HFFc6 (cell line): ENCODE results near the gene CKAP2L. TPM values are rescaled to one million over a fixed set of nuclear protein-coding genes. Genes with fewer than 3 reads are reported as not detected.

Source experiments
- DNase-seq: peaks from one replicate; pipeline ENCODE4 v3.0.0-alpha.2; 2018
- H3K27ac Mint-ChIP-seq: 2 replicates; pipeline ENCODE4 v1.8.0; 2020; ENCODE audit warnings: mild to moderate bottlenecking, mixed read lengths
- H3K27me3 Mint-ChIP-seq: 2 replicates; pipeline ENCODE4 v1.8.0; 2021; ENCODE audit warnings: mild to moderate bottlenecking, moderate library complexity, mixed read lengths; ENCODE audit not compliant: insufficient read depth
- H3K36me3 Mint-ChIP-seq: 2 replicates; pipeline ENCODE4 v1.8.0; 2021; ENCODE audit warnings: low read depth, mixed read lengths
- H3K4me1 Mint-ChIP-seq: 2 replicates; pipeline ENCODE4 v1.8.0; 2020; ENCODE audit warnings: low read depth, mixed read lengths
- H3K4me3 Mint-ChIP-seq: 2 replicates; pipeline ENCODE4 v1.8.0; 2020; ENCODE audit warnings: mild to moderate bottlenecking, moderate library complexity, mixed read lengths
- H3K9me3 Mint-ChIP-seq: 2 replicates; pipeline ENCODE4 v1.8.0; 2020; ENCODE audit warnings: mild to moderate bottlenecking, mixed read lengths
- CTCF ChIP-seq: fragments of 200-600 bp; sonication (generic); IDR thresholded peaks from 2 replicates; pipeline ENCODE4 v1.5.0; 2021; ENCODE audit warnings: antibody characterized with exemption, mild to moderate bottlenecking
- total RNA-seq, 6 experiments: library from RNA; stranded (reverse); fragmentation: NEBNext Ultra II Directional; extraction: Animal tissue kit (Norgen Biotek cat#: 25700); gene quantifications; 2 replicates in 1 of 6; 3 replicates in 5 of 6; pipeline ENCODE4 v1.2.3, GENCODE V29; 2021

Gene CKAP2L
- total RNA-seq, 6 experiments from 2014 or later, result 10.6 to 35.7 (median 30.2) TPM

DNA sequence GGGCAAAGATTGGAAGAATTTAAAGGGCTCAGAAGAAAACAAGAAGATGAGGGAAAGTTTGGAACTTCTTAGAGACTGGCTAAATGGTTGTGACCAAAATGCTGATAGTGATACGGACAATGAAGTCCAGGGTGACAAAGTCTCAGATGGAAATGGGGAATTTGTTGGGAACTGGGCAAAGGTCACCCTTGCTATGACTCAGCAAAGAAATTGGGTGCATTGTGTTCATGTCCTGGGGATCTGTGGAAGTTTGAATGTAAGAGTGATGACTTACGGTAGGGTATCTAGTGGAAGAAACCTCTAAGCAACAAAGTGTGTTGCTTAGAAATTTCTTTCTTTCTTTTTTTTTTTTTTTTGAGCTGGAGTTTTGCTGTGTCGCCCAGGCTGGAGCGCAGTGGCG is 25.9 kb upstream of the CKAP2L start:
- Mint-ChIP-seq H3K4me1 (peaks cover 32% of the 10 kb centered on the region), H3K27me3 (peaks cover 4% of the 10 kb centered on the region; the same call in 1 of the 2 replicates), H3K27ac (no peak overlapping the region), H3K36me3 (peaks cover 17% of the 10 kb centered on the region), H3K9me3 (peaks cover 11% of the 10 kb centered on the region), H3K4me3 (no peak overlapping the region)
- DNase-seq, result no peak
- TF ChIP-seq CTCF, result no peak

DNA sequence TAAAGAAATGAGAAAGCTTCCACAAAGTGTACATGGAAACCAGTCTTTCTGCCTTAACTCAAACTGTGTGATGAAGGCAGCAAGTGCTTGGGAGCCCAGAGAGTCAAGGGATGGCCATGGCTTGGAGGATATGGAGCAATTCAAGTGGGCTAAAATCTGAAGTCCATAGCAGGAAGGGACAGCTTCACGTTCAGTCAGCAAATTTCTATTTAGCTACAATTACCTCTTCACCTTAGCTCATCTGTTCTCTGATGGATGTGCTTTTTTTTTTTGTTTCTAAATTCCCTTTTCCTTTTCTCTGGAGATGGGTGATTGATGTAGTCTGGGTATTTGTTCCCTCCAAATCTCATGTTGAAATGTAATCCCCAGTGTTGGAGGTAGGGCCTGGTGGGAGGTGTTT is 24.8 kb upstream of the CKAP2L start:
- H3K4me3 Mint-ChIP-seq, result no peak overlapping the region
- H3K4me1 Mint-ChIP-seq, result peaks cover 30% of the 10 kb centered on the region
- no peak overlapping the region for H3K27ac Mint-ChIP-seq
- TF ChIP-seq CTCF, result no peak
- peaks cover 11% of the 10 kb centered on the region for H3K9me3 Mint-ChIP-seq
- H3K36me3 Mint-ChIP-seq, result peaks cover 17% of the 10 kb centered on the region
- peaks cover 4% of the 10 kb centered on the region; the same call in 1 of the 2 replicates for H3K27me3 Mint-ChIP-seq
- DNase-seq, result no peak

- DNase-seq, result no peak
- H3K4me1 Mint-ChIP-seq, result peaks cover 30% of the 10 kb centered on the region
- no peak for TF ChIP-seq CTCF
- no peak overlapping the region for H3K27ac Mint-ChIP-seq
- peaks cover 4% of the 10 kb centered on the region; the same call in 1 of the 2 replicates for H3K27me3 Mint-ChIP-seq
- H3K4me3 Mint-ChIP-seq, result no peak overlapping the region
- H3K9me3 Mint-ChIP-seq, result peaks cover 10% of the 10 kb centered on the region
- peaks cover 17% of the 10 kb centered on the region for H3K36me3 Mint-ChIP-seq
These were observed 24.2 kb upstream of the CKAP2L start for GRCh38 chr2:112788653-112789052.

DNA sequence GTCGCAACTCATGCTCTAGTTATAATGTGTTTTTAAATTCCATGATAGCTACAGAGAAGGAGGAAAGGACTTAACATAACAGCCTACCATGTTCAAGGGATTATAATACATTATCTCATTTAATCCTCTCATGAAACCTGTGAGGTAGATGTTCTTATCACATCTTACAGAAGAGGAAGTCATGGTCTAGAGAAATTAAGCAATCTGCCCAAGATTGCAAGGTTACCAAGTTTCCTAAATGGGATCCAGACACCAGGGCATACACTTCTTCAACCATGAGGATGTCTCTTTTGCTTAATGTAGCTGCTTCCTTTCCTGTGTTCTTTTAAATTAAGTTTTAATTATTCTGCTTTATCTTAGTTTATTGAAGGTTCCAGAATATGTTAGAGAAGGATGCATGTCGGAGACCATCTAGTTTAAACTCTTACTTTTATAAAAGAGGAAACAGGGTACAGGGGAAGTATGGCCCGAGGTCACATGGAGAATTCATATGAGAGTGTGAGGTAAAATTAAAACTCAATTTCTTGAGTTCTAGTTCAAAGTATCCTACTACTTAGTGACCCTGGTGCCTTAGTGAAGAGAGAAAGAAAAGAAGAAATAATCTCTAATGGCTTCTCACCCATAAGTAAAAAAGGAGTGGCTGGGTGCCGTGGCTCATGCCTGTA is 23.5 kb upstream of the CKAP2L start:
- no peak for TF ChIP-seq CTCF
- Mint-ChIP-seq H3K27ac (no peak overlapping the region), H3K27me3 (no peaks in the 10 kb centered on the region), H3K4me1 (peaks cover 25% of the 10 kb centered on the region), H3K4me3 (no peak overlapping the region), H3K36me3 (peaks cover 9% of the 10 kb centered on the region), H3K9me3 (peaks cover 2% of the 10 kb centered on the region)
- no peak for DNase-seq

DNA sequence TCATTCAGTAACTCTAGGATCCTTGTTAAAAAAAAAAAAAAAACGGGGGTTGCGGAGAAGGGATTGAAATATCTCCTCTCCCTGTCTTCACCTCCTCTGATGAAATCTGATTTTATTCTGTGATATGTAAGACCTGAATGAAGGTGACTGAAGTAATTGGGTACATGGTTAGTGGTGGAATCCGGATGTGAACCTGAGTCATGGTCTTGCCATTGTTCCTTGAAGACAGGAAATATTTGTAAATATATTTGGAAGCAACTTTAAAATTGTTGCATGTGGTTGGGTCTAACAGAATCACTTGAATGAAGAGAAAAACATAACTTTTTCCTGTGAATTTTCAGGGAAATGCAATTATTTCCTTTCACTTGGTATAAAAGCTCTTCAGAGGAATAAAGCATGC is 22.9 kb upstream of the CKAP2L start:
- no peaks in the 10 kb centered on the region for H3K27me3 Mint-ChIP-seq
- peaks cover 22% of the 10 kb centered on the region for H3K4me1 Mint-ChIP-seq
- no peak for TF ChIP-seq CTCF
- DNase-seq, result no peak
- peaks cover 5% of the 10 kb centered on the region; the same call in 1 of the 2 replicates for H3K36me3 Mint-ChIP-seq
- no peaks in the 10 kb centered on the region; the same call in 1 of the 2 replicates for H3K9me3 Mint-ChIP-seq
- no peak overlapping the region for H3K27ac Mint-ChIP-seq
- H3K4me3 Mint-ChIP-seq, result no peak overlapping the region
